LNCaP clone FGC (cell line): ENCODE data around the gene FAM120B.

Experiments
- DNase-seq: peaks from one replicate; pipeline ENCODE4 v3.0.0-alpha.2; 2011; ENCODE audit warnings: low read depth
- H3K4me3 ChIP-seq: 2 replicates; pipeline ENCODE4 v1.5.1; 2011; ENCODE audit warnings: mild to moderate bottlenecking, low read depth, low read length, control low read depth
- TF ChIP-seq, protein P1 (sequence below): IDR thresholded peaks from 2 replicates; pipeline ENCODE4 v1.5.1; 2012; ENCODE audit warnings: mild to moderate bottlenecking; ENCODE audit not compliant: control insufficient read depth, insufficient read depth; ENCODE audit errors: extremely low read depth

The FAM120B gene, protein sequence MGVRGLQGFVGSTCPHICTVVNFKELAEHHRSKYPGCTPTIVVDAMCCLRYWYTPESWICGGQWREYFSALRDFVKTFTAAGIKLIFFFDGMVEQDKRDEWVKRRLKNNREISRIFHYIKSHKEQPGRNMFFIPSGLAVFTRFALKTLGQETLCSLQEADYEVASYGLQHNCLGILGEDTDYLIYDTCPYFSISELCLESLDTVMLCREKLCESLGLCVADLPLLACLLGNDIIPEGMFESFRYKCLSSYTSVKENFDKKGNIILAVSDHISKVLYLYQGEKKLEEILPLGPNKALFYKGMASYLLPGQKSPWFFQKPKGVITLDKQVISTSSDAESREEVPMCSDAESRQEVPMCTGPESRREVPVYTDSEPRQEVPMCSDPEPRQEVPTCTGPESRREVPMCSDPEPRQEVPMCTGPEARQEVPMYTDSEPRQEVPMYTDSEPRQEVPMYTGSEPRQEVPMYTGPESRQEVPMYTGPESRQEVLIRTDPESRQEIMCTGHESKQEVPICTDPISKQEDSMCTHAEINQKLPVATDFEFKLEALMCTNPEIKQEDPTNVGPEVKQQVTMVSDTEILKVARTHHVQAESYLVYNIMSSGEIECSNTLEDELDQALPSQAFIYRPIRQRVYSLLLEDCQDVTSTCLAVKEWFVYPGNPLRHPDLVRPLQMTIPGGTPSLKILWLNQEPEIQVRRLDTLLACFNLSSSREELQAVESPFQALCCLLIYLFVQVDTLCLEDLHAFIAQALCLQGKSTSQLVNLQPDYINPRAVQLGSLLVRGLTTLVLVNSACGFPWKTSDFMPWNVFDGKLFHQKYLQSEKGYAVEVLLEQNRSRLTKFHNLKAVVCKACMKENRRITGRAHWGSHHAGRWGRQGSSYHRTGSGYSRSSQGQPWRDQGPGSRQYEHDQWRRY

DNA sequence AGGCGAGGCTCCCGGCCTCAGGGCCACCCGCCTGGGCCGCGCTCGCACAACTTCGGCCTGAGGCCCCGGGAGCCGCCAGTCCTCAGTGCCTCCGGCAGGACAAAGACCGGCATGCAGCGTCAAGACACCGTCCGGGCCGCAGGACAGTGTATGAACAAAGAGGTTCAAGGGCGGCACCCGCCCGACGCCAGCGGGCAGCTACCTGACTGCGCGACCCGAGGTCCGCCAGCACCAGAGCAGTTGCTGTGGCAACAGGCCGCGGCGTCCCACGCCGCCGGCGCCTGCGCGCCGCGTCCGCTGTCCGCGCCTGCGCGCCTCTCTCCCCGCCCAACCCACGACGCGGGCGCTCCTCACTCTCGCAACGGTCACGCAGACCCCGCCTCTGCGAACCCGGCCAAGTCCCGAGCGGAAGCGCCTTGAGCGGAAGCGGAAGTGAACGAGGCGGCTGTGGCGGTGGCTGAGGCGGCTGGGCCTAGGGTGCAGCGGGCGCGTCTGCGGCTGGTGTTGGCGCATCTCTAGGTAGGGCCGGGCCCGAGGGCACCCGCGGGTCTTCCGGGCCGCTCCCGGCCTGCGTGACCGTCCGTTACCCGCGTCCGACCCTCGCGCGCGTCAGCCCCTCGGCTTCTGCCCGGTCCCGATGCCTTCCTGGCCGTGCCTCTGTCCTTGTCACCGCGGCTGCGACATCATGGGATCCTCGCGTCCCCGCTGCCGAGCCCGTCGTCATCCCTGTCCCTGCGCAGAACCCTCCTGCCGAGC is at the start of gene FAM120B:
Gene FAM120B (plus strand): TSS at position 435 of the 756 bp plus-strand sequence. CDS start 10,633 bp downstream, outside the sequence.
- peak within 1 kb of the TSS; percentile 71 for H3K4me3 ChIP-seq
- DNase-seq = peak; percentile 83
- TF ChIP-seq, protein P1, sequence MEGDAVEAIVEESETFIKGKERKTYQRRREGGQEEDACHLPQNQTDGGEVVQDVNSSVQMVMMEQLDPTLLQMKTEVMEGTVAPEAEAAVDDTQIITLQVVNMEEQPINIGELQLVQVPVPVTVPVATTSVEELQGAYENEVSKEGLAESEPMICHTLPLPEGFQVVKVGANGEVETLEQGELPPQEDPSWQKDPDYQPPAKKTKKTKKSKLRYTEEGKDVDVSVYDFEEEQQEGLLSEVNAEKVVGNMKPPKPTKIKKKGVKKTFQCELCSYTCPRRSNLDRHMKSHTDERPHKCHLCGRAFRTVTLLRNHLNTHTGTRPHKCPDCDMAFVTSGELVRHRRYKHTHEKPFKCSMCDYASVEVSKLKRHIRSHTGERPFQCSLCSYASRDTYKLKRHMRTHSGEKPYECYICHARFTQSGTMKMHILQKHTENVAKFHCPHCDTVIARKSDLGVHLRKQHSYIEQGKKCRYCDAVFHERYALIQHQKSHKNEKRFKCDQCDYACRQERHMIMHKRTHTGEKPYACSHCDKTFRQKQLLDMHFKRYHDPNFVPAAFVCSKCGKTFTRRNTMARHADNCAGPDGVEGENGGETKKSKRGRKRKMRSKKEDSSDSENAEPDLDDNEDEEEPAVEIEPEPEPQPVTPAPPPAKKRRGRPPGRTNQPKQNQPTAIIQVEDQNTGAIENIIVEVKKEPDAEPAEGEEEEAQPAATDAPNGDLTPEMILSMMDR = no peak

- H3K4me3 ChIP-seq = no peak overlapping the region
- TF ChIP-seq, protein P1 = no peak
- no peak for DNase-seq
These were observed 49.2 kb upstream of the FAM120B start for GRCh38 chr6:170257376-170257775.

- TF ChIP-seq, protein P1 = no peak
- H3K4me3 ChIP-seq = no peak overlapping the region
- no peak for DNase-seq
These were observed 48.2 kb upstream of the FAM120B start for GRCh38 chr6:170258407-170258806.

DNA sequence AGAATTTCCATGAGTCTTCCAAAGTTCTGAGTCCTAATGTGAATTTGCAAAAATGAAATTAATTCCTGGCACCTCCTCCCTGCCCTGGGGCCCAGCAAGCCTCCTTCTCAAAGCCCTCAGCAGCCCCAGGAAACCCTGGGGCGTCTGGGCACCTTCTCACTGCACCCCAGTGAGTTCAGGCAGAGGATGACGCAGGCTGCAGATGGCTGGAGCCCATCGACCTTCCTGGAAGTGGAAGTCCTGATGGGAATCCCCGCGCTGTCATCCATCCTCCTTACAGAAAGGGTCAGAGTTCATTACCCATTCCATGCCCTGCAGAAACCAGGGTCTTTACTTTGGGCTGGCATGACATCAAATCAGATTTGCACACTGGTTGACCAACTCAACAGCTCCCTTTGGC is 47.3 kb upstream of the FAM120B start:
- no peak for DNase-seq
- no peak overlapping the region for H3K4me3 ChIP-seq
- TF ChIP-seq, protein P1 = no peak

DNA sequence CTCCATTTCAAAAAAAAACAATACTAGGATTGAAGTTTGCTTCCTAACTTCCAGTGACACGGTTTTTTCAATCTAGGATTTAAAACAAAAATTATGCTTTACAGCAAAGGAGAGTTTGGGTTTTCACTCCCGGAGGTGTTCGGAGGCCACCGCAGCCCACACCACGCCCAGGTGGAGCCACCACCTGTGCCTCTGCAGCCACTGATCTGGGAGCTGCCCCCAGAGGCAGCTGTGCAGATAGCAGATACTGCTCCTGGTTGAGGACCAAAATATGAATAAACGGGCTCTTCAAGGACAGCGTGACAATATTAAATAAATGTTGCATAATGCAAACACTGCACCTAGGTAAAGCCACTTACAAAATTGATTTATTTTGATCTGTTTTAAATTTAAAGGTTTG is 45.9 kb upstream of the FAM120B start:
- no peak for DNase-seq
- H3K4me3 ChIP-seq = no peak overlapping the region
- TF ChIP-seq, protein P1 = 0 out of 2 replicates have a peak, but pooled peaks have one; percentile 16

DNA sequence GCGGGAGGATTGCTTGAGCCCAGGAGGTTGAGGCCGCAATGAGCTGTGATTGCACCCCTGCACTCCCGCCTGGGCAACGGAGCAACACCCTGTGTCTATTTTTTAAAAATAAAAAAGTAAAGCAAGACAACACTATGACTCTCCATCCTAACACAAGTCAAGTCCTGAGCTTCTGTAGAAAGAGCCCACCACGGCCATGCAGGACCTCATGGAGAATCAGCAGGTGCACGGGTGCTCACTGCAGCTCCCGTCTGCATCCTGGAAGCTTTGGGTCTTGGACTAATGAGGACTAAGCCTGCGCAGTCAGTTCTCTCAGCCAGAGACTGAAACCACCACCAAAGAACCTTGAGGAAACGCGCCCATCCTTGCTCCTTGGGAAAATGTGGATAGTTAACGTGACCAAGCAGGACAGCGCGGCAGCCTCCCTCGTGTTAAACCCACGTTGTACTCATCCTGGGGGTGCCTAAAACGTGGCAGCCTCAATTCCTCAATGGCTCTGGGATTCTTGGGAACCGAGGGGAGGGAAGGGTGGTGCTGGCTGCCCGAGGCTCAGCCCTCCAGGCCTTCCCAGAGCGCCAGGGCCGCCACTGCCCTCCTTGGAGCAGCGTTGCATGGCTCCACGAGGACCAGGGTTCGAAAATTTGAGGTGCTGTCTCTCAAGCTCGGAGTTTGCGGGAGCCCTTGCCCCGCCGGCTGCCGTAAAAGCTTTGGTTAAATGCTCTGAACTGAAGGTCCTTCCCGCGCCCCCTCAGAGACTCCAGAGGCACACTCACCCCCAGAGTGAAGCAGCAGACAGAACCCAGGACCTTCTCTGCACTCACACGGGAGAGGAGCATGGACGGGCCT is 44.7 kb upstream of the FAM120B start:
- no peak for DNase-seq
- H3K4me3 ChIP-seq = no peak overlapping the region
- TF ChIP-seq, protein P1 = no peak
